ENCODE data around the gene NXPH1. TPM values are rescaled to one million over a fixed set of nuclear protein-coding genes. Genes with fewer than 3 reads are reported as not detected.

The NXPH1 gene
- total RNA-seq, 1 donor from 2014 or later = not detected

DNA sequence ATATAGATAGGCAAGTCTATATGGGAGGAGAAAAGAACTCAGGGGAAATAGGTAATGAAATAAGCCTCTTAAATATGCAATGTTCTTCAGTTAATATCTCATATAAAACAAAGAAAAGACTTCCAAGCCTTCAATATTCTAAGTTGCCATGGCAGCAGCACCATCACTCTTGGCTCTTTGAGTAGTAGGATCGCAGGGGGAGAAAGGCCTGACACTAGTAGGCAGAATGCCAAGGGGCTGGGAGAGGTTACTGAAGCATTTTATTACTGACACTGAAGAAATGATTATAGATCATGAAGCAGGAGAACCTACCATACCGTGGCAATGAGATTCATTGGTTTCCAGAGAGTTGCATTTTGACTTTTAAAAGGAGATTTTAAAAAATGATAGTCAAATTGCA, 193.9 kb downstream of the NXPH1 start:
- H3K79me2 ChIP-seq (ENCODE audit: low read depth) = no peaks in the 10 kb centered on the region
- no peaks in the 10 kb centered on the region for H3K36me3 ChIP-seq
- Mint-ChIP-seq H3K4me3 (no peak overlapping the region), H3K9me3 (no peaks in the 10 kb centered on the region), H3K27ac (peak overlapping the region; percentile 70), H3K4me1 (peaks cover 9% of the 10 kb centered on the region), H3K27me3 (ENCODE audit: insufficient read depth, low read depth) (no peaks in the 10 kb centered on the region), H3K36me3 (no peaks in the 10 kb centered on the region)
- no peak overlapping the region for H3K27ac ChIP-seq
- TF ChIP-seq, protein P1, sequence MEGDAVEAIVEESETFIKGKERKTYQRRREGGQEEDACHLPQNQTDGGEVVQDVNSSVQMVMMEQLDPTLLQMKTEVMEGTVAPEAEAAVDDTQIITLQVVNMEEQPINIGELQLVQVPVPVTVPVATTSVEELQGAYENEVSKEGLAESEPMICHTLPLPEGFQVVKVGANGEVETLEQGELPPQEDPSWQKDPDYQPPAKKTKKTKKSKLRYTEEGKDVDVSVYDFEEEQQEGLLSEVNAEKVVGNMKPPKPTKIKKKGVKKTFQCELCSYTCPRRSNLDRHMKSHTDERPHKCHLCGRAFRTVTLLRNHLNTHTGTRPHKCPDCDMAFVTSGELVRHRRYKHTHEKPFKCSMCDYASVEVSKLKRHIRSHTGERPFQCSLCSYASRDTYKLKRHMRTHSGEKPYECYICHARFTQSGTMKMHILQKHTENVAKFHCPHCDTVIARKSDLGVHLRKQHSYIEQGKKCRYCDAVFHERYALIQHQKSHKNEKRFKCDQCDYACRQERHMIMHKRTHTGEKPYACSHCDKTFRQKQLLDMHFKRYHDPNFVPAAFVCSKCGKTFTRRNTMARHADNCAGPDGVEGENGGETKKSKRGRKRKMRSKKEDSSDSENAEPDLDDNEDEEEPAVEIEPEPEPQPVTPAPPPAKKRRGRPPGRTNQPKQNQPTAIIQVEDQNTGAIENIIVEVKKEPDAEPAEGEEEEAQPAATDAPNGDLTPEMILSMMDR (IDR thresholded peaks at IDR 0.05) = no peak
- TF ChIP-seq EZH2phosphoT487 (IDR thresholded peaks at IDR 0.05) (no peak), EZH2 (IDR thresholded peaks at IDR 0.05) (no peak)
- no peaks in the 10 kb centered on the region for H4K20me1 ChIP-seq (ENCODE audit: low read depth)
- H2AFZ ChIP-seq (replicated peaks) = no peak overlapping the region
- peaks cover 5% of the 10 kb centered on the region for H3F3A ChIP-seq (ENCODE audit: low read depth)
- H3K9me3 ChIP-seq (ENCODE audit: low read depth) = no peaks in the 10 kb centered on the region
- no peak for DNase-seq (ENCODE audit: low spot score)
- H3K4me1 ChIP-seq = peaks cover 31% of the 10 kb centered on the region
- H3K4me2 ChIP-seq = no peak overlapping the region
- H3K4me3 ChIP-seq = no peak overlapping the region
- H3K9ac ChIP-seq = no peak overlapping the region
- no peaks in the 10 kb centered on the region for H3K27me3 ChIP-seq

DNA sequence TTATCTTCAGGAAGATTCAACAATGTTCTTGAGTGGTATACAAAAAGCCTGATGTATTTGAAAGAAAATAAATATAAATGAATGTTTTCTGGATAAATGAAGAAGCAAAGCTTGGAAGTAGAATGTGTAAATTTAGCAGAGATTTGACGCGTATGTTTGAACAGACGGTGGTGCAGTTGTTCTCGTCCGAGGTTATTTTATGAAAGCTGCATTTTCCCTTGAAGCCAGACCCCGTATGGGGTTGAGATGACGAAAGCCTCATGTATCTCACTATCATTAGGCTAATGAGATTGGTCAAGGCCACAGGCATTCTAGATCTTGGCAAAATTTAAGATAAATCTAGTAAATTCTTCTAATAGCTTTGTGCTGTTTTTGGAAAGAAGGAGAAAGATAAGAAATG, 195.2 kb downstream of the NXPH1 start:
- no peaks in the 10 kb centered on the region for H3K9me3 ChIP-seq (ENCODE audit: low read depth)
- H3K36me3 Mint-ChIP-seq = no peaks in the 10 kb centered on the region
- peaks cover 21% of the 10 kb centered on the region for H3K4me1 ChIP-seq
- H3K4me3 Mint-ChIP-seq = no peak overlapping the region
- H3K4me1 Mint-ChIP-seq = peaks cover 9% of the 10 kb centered on the region
- H3K4me3 ChIP-seq = no peak overlapping the region
- no peak for TF ChIP-seq EZH2phosphoT487 (IDR thresholded peaks at IDR 0.05)
- TF ChIP-seq, protein P1 (IDR thresholded peaks at IDR 0.05) = no peak
- no peak for TF ChIP-seq EZH2 (IDR thresholded peaks at IDR 0.05)
- no peaks in the 10 kb centered on the region for H4K20me1 ChIP-seq (ENCODE audit: low read depth)
- no peak overlapping the region for H3K27ac Mint-ChIP-seq
- H3K4me2 ChIP-seq = no peak overlapping the region
- DNase-seq (ENCODE audit: low spot score) = no peak
- H3K9ac ChIP-seq = no peak overlapping the region
- H3K27me3 ChIP-seq = no peaks in the 10 kb centered on the region
- no peaks in the 10 kb centered on the region for H3K9me3 Mint-ChIP-seq
- no peak overlapping the region for H3K27ac ChIP-seq
- H3K27me3 Mint-ChIP-seq (ENCODE audit: insufficient read depth, low read depth) = no peaks in the 10 kb centered on the region
- no peak overlapping the region for H2AFZ ChIP-seq (replicated peaks)
- H3K36me3 ChIP-seq = no peaks in the 10 kb centered on the region
- peaks cover 5% of the 10 kb centered on the region for H3F3A ChIP-seq (ENCODE audit: low read depth)
- no peaks in the 10 kb centered on the region for H3K79me2 ChIP-seq (ENCODE audit: low read depth)

DNA sequence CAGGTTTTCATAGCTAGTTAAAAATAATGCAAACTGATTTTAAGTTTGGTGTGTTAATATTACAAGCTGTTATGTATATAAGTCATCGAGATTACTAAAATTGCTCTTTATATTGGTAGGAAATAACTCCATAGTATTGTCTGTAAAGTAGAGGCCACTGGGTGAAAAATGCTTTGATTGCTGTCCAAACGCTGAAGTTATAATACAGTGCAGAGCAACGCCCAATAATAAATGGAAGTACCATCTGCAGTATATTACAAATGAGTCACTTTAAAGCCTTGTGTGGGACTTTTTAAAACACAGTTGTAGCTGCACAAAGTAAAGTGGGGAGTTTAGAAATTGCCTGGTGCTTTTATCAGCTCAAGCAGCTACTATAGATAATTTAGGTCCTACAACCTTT, 196.1 kb downstream of the NXPH1 start:
- H3K27ac Mint-ChIP-seq = no peak overlapping the region
- H3K4me2 ChIP-seq = no peak overlapping the region
- H3K79me2 ChIP-seq (ENCODE audit: low read depth) = no peaks in the 10 kb centered on the region
- no peak overlapping the region for H3K27ac ChIP-seq
- H3K4me3 Mint-ChIP-seq = no peak overlapping the region
- H3K9ac ChIP-seq = no peak overlapping the region
- H3K27me3 Mint-ChIP-seq (ENCODE audit: insufficient read depth, low read depth) = no peaks in the 10 kb centered on the region
- peaks cover 9% of the 10 kb centered on the region for H3K4me1 Mint-ChIP-seq
- H3K4me1 ChIP-seq = peaks cover 13% of the 10 kb centered on the region
- H3K9me3 ChIP-seq (ENCODE audit: low read depth) = no peaks in the 10 kb centered on the region
- no peak overlapping the region for H2AFZ ChIP-seq (replicated peaks)
- H3K27me3 ChIP-seq = no peaks in the 10 kb centered on the region
- TF ChIP-seq, protein P1 (IDR thresholded peaks at IDR 0.05) = no peak
- no peak for TF ChIP-seq EZH2phosphoT487 (IDR thresholded peaks at IDR 0.05)
- no peak for TF ChIP-seq EZH2 (IDR thresholded peaks at IDR 0.05)
- H3K36me3 ChIP-seq = no peaks in the 10 kb centered on the region
- H4K20me1 ChIP-seq (ENCODE audit: low read depth) = no peaks in the 10 kb centered on the region
- H3K9me3 Mint-ChIP-seq = no peaks in the 10 kb centered on the region
- H3K4me3 ChIP-seq = no peak overlapping the region
- no peak for DNase-seq (ENCODE audit: low spot score)
- peaks cover 2% of the 10 kb centered on the region for H3F3A ChIP-seq (ENCODE audit: low read depth)
- H3K36me3 Mint-ChIP-seq = no peaks in the 10 kb centered on the region
